Suprapubic skin (tissue), 4 donors: Measurements from ENCODE around the gene SH3GL2. TPM values are rescaled to one million over a fixed set of nuclear protein-coding genes. Genes with fewer than 3 reads are reported as not detected.

Experiments
- DNase-seq, 2 donors: peaks; one replicate each; pipeline ENCODE4 v3.0.0-alpha.2; 2019; ENCODE audit warnings: low spot score in 2 of 2
- H3K27ac ChIP-seq: fragments of 200-600 bp; sonication (generic); one replicate; pipeline ENCODE4 v1.5.1; 2019
- H3K27me3 ChIP-seq: fragments of 200-600 bp; sonication (generic); one replicate; pipeline ENCODE4 v1.5.1; 2019
- H3K36me3 ChIP-seq: fragments of 200-600 bp; sonication (generic); one replicate; pipeline ENCODE4 v1.5.1; 2019
- H3K4me1 ChIP-seq: fragments of 200-600 bp; sonication (generic); one replicate; pipeline ENCODE4 v1.5.1; 2019
- H3K4me3 ChIP-seq: fragments of 200-600 bp; sonication (generic); one replicate; pipeline ENCODE4 v1.5.1; 2019; ENCODE audit warnings: mild to moderate bottlenecking
- H3K9me3 ChIP-seq: fragments of 200-600 bp; sonication (generic); one replicate; pipeline ENCODE4 v1.5.1; 2019
- CTCF ChIP-seq, 2 donors: fragments of 200-600 bp in 1 of 2; fragments of 450-650 bp in 1 of 2; sonication (generic) in 1 of 2; IDR thresholded peaks; one replicate each; pipeline ENCODE4 v1.5.1; 2016 to 2019; ENCODE audit warnings: antibody characterized with exemption in 2 of 2, mild to moderate bottlenecking in 1 of 2, moderate library complexity in 1 of 2
- EP300 ChIP-seq: sonication (generic); formaldehyde crosslinking; IDR thresholded peaks from one replicate; pipeline ENCODE4 v1.6.1; 2017; ENCODE audit warnings: antibody characterized with exemption
- POLR2A ChIP-seq, 2 donors: fragments of 450-650 bp; IDR thresholded peaks; one replicate each; pipeline ENCODE4 v1.6.1; 2017; ENCODE audit warnings: antibody characterized with exemption in 2 of 2, mild to moderate bottlenecking in 2 of 2, moderate library complexity in 2 of 2
- POLR2AphosphoS5 ChIP-seq, 3 donors: sonication (generic); formaldehyde crosslinking; IDR thresholded peaks; one replicate each; pipeline ENCODE4 v1.6.1; 2017; ENCODE audit warnings: antibody characterized with exemption in 3 of 3
- WGBS: methylation state at CpG from one replicate; pipeline ENCODE4 v1.1.5; 2018; 5-methylcytosine and 5-hydroxymethylcytosine counted together
- total RNA-seq, 4 donors: library from RNA; depleted of rRNA; stranded (reverse); fragments of >200 nt; gene quantifications; one replicate each; pipeline ENCODE4 v1.1.0, GENCODE V29; 2016

SH3GL2 gene
- total RNA-seq, 4 donors from 2014 or later, result not detected

- no peak for TF ChIP-seq POLR2AphosphoS5 (IDR thresholded peaks at IDR 0.05)
- no peak for TF ChIP-seq POLR2A (IDR thresholded peaks at IDR 0.05)
- no peak for TF ChIP-seq CTCF (IDR thresholded peaks at IDR 0.05)
- no peak for TF ChIP-seq EP300
- H3K4me1 ChIP-seq, result no peaks in the 10 kb centered on the region
- 56% methylated on average over 3 of the region's 3 CpGs for WGBS
These were observed 171.4 kb downstream of the SH3GL2 start for GRCh38 chr9:17750269-17750668.

GRCh38 chr9:17751486-17751885, 172.6 kb downstream of the SH3GL2 start:
- Histone ChIP-seq H3K4me1 (no peaks in the 10 kb centered on the region), H3K27me3 (no peaks in the 10 kb centered on the region), H3K27ac (no peak overlapping the region), H3K36me3 (no peaks in the 10 kb centered on the region), H3K4me3 (no peak overlapping the region), H3K9me3 (no peaks in the 10 kb centered on the region)
- WGBS, result 73% methylated on average over 4 of the region's 4 CpGs
- TF ChIP-seq POLR2A (IDR thresholded peaks at IDR 0.05), result no peak
- TF ChIP-seq CTCF (IDR thresholded peaks at IDR 0.05), result no peak
- no peak for TF ChIP-seq EP300
- TF ChIP-seq POLR2AphosphoS5 (IDR thresholded peaks at IDR 0.05), result no peak
- DNase-seq, result no peak

More at GRCh38 chr9:17750269-17750668, 171.4 kb downstream of the SH3GL2 start:
- H3K9me3 ChIP-seq, result no peaks in the 10 kb centered on the region
- H3K36me3 ChIP-seq, result no peaks in the 10 kb centered on the region
- no peak for DNase-seq
- no peak overlapping the region for H3K4me3 ChIP-seq
- H3K27me3 ChIP-seq, result no peaks in the 10 kb centered on the region
- H3K27ac ChIP-seq, result no peak overlapping the region

- 60% methylated on average over 3 of the region's 3 CpGs for WGBS
- no peaks in the 10 kb centered on the region for H3K9me3 ChIP-seq
These were observed 173.2 kb downstream of the SH3GL2 start for GRCh38 chr9:17752021-17752420.

GRCh38 chr9:17757816-17758215, 178.9 kb downstream of the SH3GL2 start:
- TF ChIP-seq CTCF (IDR thresholded peaks at IDR 0.05) (no peak), POLR2AphosphoS5 (IDR thresholded peaks at IDR 0.05) (no peak), POLR2A (IDR thresholded peaks at IDR 0.05) (no peak), EP300 (no peak)
- no peaks in the 10 kb centered on the region for H3K9me3 ChIP-seq
- H3K4me3 ChIP-seq, result no peak overlapping the region
- 88% methylated on average over 2 of the region's 2 CpGs for WGBS
- no peak overlapping the region for H3K27ac ChIP-seq
- DNase-seq, result no peak
- no peaks in the 10 kb centered on the region for H3K4me1 ChIP-seq
- H3K36me3 ChIP-seq, result no peaks in the 10 kb centered on the region
- H3K27me3 ChIP-seq, result no peaks in the 10 kb centered on the region

More at GRCh38 chr9:17752021-17752420, 173.2 kb downstream of the SH3GL2 start:
- TF ChIP-seq EP300 (no peak), POLR2AphosphoS5 (IDR thresholded peaks at IDR 0.05) (no peak), CTCF (IDR thresholded peaks at IDR 0.05) (no peak), POLR2A (IDR thresholded peaks at IDR 0.05) (no peak)
- no peak overlapping the region for H3K27ac ChIP-seq
- DNase-seq, result no peak
- no peaks in the 10 kb centered on the region for H3K36me3 ChIP-seq
- no peaks in the 10 kb centered on the region for H3K27me3 ChIP-seq
- H3K4me3 ChIP-seq, result no peak overlapping the region
- no peaks in the 10 kb centered on the region for H3K4me1 ChIP-seq

GRCh38 chr9:17760250-17760649, 181.4 kb downstream of the SH3GL2 start:
- no peak for DNase-seq
- Histone ChIP-seq H3K27me3 (no peaks in the 10 kb centered on the region), H3K4me1 (no peaks in the 10 kb centered on the region), H3K36me3 (no peaks in the 10 kb centered on the region), H3K9me3 (no peaks in the 10 kb centered on the region), H3K4me3 (no peak overlapping the region), H3K27ac (no peak overlapping the region)
- TF ChIP-seq CTCF (IDR thresholded peaks at IDR 0.05), result no peak
- TF ChIP-seq POLR2A (IDR thresholded peaks at IDR 0.05), result no peak
- no peak for TF ChIP-seq POLR2AphosphoS5 (IDR thresholded peaks at IDR 0.05)
- no peak for TF ChIP-seq EP300
- WGBS, result 95% methylated on average over 2 of the region's 2 CpGs
